Muscle of arm (tissue), 14 donors: ENCODE results near the gene CDH1. TPM values are rescaled to one million over a fixed set of nuclear protein-coding genes. Genes with fewer than 3 reads are reported as not detected.
"Not testable (repeated sequence)": the region's sequence is repeated elsewhere in the genome, so short reads cannot be mapped to it uniquely, and the experiment has no call there.

ENCODE experiments used
- DNase-seq: peaks from one replicate; pipeline ENCODE4 v3.0.0-alpha.2; 2013
- long read RNA-seq, 11 donors: transcript quantifications; one replicate each; lab custom pipeline, GENCODE V29; 2026
- polyA plus RNA-seq, 12 donors: library from polyadenylated mRNA; unstranded; fragments of 120-200 nt; gene quantifications; one replicate each; pipeline ENCODE4 v1.2.1, GENCODE V29; 2013; ENCODE audit not compliant: insufficient read length in 12 of 12

The CDH1 gene
- 10 to 100 TPM in 3 of 12 donors, 1 to 10 TPM in 8, not detected in 1; 1.4 to 69.6 (median 2.5) TPM for polyA plus RNA-seq
- long read RNA-seq, donor 1, full-length matches to known transcripts, result 20 of 103 reads
- long read RNA-seq, donor 1, partial matches to known transcripts, result 83 of 103 reads
- long read RNA-seq, donor 1, other reads (novel, unspliced or antisense), result 0 of 103 reads
- long read RNA-seq, donor 2, result 0 reads
- long read RNA-seq, donor 3, result 0 reads
- long read RNA-seq, donor 4, result 0 reads
- long read RNA-seq, donor 5, result 0 reads
- long read RNA-seq, donor 6, result 0 reads
- long read RNA-seq, donor 7, result 0 reads
- long read RNA-seq, donor 8, result 0 reads
- long read RNA-seq, donor 9, result 0 reads
- long read RNA-seq, donor 10, result 0 reads
- long read RNA-seq, donor 11, result 0 reads

GRCh38 chr16:68737046-68737729 is at the start of gene CDH1:
Gene CDH1 (plus strand): TSS chr16:68737292. CDS start chr16:68737416, 124 bp downstream.
- no peak for DNase-seq

DNA sequence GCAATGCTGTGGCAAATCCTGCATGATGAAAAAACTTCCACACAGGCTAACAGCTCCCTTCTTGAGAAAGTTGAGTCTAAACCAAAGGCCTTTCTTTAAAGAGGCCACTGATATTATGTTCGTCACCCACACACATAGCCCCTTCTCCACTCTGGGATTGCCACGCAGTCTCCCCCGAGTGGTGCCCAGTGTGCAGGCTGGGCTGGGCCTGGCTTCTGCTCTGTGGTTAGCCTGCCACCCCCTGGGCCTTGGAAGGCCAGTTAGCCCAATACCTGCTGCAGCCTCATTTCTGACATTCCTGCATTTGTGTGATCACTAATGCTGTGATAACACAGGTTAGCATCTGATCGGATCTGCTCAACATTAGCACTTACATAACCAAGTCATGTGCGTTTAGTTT is 47.2 kb upstream of the CDH1 start:
- DNase-seq, result no peak

DNA sequence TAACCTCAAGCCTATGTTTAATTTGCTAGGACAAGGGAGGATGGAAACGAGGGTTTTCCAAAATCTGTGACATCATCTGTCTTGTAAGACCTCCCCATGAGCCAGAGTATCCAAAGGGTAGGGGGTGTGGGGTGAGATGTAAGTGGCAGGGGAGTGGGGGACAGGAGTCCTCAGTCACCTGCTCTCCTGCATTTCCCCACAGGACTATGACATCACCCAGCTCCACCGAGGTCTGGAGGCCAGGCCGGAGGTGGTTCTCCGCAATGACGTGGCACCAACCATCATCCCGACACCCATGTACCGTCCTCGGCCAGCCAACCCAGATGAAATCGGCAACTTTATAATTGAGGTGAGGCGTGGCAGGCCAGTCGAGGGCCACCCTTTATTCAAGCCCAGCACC is 41.5 kb upstream of the CDH1 start:
- no peak for DNase-seq

DNA sequence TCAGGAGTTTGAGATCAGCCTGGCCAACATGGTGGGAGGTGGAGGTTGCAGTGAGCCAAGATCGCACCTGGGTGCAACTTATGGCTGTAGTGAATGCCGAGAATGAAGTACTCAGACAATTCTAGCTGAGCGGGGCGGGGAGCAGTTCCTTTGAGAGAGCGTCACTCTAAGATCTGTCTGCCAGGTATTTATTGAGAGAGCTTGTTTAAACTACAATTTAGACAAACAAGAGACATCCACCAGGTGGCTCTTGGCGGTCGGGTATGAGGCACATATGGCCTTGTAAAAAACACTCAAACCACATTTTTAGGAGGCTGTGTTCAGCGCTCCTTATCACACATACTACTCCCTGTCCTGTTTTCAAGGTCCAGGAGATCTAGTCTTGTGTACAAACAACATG is 40.6 kb upstream of the CDH1 start:
- no peak for DNase-seq

DNA sequence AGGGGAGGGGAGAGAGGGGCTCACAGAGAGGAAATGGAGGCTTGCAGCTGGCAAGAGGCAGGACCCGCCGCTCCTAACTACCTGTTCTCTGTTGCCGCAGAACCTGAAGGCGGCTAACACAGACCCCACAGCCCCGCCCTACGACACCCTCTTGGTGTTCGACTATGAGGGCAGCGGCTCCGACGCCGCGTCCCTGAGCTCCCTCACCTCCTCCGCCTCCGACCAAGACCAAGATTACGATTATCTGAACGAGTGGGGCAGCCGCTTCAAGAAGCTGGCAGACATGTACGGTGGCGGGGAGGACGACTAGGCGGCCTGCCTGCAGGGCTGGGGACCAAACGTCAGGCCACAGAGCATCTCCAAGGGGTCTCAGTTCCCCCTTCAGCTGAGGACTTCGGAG is 39.0 kb upstream of the CDH1 start:
- DNase-seq, result no peak

DNA sequence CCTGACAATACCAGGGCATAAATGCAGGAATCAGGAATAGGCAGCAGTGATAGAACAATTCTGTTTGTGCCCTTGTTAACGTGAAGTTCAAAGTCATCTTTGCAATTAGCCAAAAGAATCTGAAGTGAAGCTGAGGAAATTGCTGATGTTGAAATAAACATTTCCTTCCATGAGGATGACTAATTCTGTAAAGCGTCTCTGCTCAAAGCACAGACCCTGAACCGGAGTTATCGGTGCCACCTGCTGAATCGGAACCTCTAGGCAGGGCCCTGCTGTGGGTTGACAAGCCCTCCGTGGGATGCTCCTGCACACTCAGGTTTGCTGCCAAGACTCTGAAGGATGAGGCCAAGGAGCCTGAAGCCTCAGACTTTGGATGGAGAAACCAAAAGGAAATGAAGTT is 37.0 kb upstream of the CDH1 start:
- DNase-seq, result no peak

GRCh38 chr16:68700831-68701230 is 36.3 kb upstream of the CDH1 start:
- no peak for DNase-seq

- DNase-seq, result peak; percentile 34
Measured at GRCh38 chr16:68704232-68704867, 32.7 kb upstream of the CDH1 start.

- DNase-seq, result no peak
Measured at GRCh38 chr16:68707340-68708152, 29.5 kb upstream of the CDH1 start.

DNA sequence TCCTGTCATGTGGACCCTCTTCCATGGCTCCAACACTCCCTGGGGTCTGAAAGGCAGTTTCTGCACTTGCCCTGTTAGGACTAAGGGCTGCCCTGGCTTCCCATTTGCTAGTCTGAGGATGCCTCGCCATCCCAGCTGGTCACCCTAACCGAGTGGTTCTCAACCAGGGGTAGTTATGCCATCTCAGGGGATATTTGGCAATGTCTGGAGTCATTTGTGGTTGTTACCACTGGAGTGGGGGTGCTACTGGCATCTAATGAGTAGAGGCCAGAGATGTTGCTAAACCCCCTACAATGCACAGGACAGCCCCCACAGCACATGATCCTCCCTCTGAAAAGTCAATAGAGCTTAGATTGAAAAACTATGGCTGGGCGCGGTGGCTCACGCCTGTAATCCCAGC is 26.9 kb upstream of the CDH1 start:
- no peak for DNase-seq

GRCh38 chr16:68711421-68712139 is 25.5 kb upstream of the CDH1 start:
- no peak for DNase-seq

GRCh38 chr16:68713361-68713760 is 23.7 kb upstream of the CDH1 start:
- no peak for DNase-seq

DNA sequence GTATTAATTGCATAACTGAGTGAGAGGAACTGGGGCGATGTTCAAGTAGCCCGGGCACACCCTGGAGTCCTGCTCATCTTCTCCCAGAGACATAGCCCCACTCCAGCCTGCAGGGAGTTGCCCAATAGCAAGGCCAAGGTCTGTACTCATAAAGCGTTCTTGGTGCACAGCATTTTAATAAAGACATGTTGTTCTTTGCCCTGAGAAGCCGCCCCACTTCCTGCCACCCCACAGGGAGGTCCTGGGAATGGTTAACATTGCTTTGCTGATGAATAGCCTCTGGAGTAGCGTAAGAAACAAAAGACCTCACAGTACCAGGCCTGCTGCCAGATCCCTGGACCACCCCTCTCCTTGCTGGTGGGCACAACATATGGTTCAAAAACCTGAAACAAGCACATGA is 21.6 kb upstream of the CDH1 start:
- no peak for DNase-seq

DNA sequence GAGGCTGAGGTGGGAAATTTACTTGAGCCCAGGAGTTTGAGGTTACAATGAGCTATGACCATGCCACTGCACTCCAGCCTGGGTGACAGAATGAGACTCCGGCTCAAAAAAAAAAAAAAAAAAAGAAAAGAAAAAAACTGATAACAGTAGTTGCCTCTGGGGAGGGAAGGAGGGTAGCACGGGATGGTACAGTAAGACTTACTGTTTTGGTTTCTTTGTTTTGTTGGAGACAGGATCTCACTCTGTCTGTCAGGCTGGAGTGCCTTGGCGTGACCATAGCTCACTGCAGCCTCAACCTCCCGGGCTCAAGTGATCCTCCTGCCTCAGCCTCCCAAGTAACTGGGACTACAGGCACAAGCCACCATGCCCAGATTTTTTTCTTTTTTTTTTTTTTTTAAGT is 20.6 kb upstream of the CDH1 start:
- DNase-seq, result not testable (repeated sequence)

- DNase-seq, result no peak
Measured at GRCh38 chr16:68717684-68718083, 19.4 kb upstream of the CDH1 start.

- DNase-seq, result no peak
Measured at GRCh38 chr16:68718590-68718989, 18.5 kb upstream of the CDH1 start.

DNA sequence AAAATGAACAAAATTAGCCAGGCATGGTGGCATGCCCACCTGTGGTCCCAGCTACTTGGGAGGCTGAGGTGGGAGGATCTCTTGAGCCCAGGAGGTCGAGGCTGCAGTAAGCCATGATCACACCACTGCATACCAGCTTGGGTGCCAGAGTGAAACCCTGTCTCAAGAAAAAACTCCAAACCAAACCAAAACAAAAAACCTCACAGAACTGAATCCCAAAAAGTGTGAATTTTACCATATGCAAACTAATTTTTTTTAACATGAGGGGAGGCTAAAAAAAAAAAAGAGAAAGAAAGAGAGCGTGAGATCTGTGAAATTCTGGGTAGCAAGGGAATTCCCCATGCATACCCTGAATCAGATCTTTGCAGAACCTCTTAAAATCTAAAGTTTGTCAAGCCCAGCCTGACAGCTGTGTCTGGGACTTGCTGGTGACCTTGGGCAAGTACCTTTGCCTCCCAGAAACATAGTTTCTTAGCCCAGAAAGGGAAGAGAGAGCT is 17.1 kb upstream of the CDH1 start:
- no peak for DNase-seq

- DNase-seq, result no peak
Measured at GRCh38 chr16:68722119-68723024, 14.7 kb upstream of the CDH1 start.

DNA sequence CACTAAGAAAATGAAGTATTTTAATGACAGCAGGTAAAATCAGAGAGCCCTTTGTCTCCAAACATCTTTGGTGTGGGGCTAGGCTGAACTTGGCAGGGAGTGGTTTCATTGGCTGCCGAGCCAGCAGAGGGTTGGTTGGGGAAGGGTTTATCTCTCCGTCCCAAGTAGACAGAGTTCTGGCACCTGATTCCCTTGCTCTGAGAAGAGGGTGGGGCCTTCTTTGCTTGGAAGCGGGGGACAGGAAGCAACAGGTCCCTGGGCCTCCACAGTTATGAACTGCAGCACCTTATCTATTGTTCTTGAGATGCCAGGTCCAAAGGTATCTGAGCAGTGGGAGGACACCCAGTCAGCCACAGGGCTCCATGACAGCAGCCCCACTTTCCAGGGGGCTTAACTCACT is 12.3 kb upstream of the CDH1 start:
- DNase-seq, result no peak

DNA sequence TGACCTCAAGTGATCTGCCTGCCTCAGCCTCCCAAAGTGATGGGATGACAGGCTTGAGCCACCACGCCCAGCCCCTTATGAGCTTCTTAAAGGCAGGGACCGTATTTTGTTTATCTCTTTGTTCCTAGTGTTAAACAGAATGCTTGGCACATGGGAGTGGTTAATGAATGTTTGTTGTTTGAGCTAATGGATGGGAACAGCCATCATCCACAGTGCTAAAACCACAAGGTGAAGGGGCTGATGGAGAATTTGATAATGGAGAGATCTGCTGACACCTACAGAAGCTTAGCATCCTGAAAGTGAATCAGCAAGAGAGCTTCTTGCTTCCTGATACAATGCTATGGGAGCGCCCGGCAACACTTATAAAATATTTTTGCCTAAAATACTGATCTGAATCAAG is 8.6 kb upstream of the CDH1 start:
- DNase-seq, result no peak
